ENCODE data around the gene C19orf85. TPM values are rescaled to one million over a fixed set of nuclear protein-coding genes. Genes with fewer than 3 reads are reported as not detected.

Gene C19orf85
- total RNA-seq, 1 donor, result not detected

DNA sequence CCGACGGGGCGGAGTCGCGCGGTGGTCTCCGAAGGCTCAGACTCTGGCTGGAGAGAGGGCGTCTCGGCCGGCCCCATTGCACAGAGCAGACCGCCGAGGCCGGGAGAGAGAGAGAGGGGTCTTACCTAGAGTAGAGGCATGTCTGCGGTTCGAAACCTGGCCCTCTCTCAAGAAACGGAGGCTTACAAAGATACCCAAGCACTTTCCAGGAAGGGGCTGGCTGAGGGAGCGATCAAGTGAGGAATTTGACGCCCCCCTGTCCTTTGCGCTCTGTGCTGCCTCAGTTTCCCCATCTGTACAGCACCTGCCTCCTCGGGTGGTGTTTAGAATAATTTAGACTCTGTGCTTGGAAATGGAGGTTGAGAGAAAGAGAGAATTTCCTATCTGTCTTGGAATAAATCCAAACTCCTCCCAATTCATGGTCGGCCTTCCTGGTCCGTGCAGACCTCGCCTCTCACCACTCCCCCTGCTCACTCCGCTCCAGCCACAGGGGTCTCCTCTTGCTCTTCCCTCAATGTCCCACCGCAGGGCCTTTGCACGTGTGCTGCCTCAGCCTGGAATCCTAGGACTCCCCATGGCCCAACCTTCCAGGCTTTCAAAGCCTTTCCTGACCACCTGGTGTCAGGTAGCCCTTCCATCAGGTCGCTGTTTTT lies 2.5 kb downstream of the C19orf85 start:
- peak overlapping the region; percentile 64 for H3K4me3 ChIP-seq (ENCODE audit: low read depth, low read length)
- no peak for DNase-seq (ENCODE audit: low read depth)
- TF ChIP-seq, protein P1, sequence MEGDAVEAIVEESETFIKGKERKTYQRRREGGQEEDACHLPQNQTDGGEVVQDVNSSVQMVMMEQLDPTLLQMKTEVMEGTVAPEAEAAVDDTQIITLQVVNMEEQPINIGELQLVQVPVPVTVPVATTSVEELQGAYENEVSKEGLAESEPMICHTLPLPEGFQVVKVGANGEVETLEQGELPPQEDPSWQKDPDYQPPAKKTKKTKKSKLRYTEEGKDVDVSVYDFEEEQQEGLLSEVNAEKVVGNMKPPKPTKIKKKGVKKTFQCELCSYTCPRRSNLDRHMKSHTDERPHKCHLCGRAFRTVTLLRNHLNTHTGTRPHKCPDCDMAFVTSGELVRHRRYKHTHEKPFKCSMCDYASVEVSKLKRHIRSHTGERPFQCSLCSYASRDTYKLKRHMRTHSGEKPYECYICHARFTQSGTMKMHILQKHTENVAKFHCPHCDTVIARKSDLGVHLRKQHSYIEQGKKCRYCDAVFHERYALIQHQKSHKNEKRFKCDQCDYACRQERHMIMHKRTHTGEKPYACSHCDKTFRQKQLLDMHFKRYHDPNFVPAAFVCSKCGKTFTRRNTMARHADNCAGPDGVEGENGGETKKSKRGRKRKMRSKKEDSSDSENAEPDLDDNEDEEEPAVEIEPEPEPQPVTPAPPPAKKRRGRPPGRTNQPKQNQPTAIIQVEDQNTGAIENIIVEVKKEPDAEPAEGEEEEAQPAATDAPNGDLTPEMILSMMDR (IDR thresholded peaks at IDR 0.05; ENCODE audit: insufficient read depth, low read depth, low read length), result no peak

- DNase-seq (ENCODE audit: low read depth), result peak; percentile 100
- peak within 1 kb of the TSS; percentile 73 for H3K4me3 ChIP-seq (ENCODE audit: low read depth, low read length)
- TF ChIP-seq, protein P1 (IDR thresholded peaks at IDR 0.05; ENCODE audit: insufficient read depth, low read depth, low read length), result no peak
Observed at GRCh38 chr19:55461259-55461973, 3.1 kb downstream of the C19orf85 start, which contains the start of gene ISOC2. TSS of gene ISOC2 (minus strand) at chr19:55461642. CDS start at chr19:55456486, 5,156 bp downstream.

GRCh38 chr19:55460670-55461258 lies 3.8 kb downstream of the C19orf85 start:
- TF ChIP-seq, protein P1 (IDR thresholded peaks at IDR 0.05; ENCODE audit: insufficient read depth, low read depth, low read length), result no peak
- peak; percentile 91 for DNase-seq (ENCODE audit: low read depth)
- peak overlapping the region; percentile 73 for H3K4me3 ChIP-seq (ENCODE audit: low read depth, low read length)

- TF ChIP-seq, protein P1 (IDR thresholded peaks at IDR 0.05; ENCODE audit: insufficient read depth, low read depth, low read length), result no peak
- peak overlapping the region; percentile 73 for H3K4me3 ChIP-seq (ENCODE audit: low read depth, low read length)
- DNase-seq (ENCODE audit: low read depth), result peak; percentile 75
Observed at GRCh38 chr19:55459950-55460657, 4.4 kb downstream of the C19orf85 start.

DNA sequence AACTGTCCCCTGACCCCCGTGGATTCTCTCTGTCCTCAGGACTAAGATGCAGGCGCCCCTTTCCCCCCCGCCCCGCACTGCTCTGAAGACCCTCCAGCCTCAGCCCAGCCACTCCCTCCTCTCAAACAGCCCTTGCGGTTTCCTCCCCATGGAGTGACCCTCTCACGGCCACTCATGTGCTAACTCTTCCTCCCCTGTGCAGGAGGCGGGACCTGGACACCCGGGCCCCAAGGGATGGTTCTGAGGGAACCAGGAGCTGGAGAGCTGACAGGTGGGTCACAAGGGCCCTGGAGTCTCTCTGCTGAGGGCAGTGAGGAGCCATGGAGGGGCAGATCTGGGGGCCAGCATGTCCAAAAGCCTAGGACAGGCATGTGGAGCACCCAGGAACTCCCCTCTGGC lies 5.0 kb downstream of the C19orf85 start:
- H3K4me3 ChIP-seq (ENCODE audit: low read depth, low read length), result peak overlapping the region; percentile 73
- TF ChIP-seq, protein P1 (IDR thresholded peaks at IDR 0.05; ENCODE audit: insufficient read depth, low read depth, low read length), result no peak
- DNase-seq (ENCODE audit: low read depth), result no peak

GRCh38 chr19:55457683-55458457 lies 6.7 kb downstream of the C19orf85 start:
- no peak overlapping the region for H3K4me3 ChIP-seq (ENCODE audit: low read depth, low read length)
- TF ChIP-seq, protein P1 (IDR thresholded peaks at IDR 0.05; ENCODE audit: insufficient read depth, low read depth, low read length), result no peak
- DNase-seq (ENCODE audit: low read depth), result no peak
